HFF-Myc (cell line): ENCODE data around the gene OR10K1.

Source experiments
- DNase-seq: peaks from one replicate; pipeline ENCODE4 v3.0.0-alpha.2; 2011; ENCODE audit warnings: low read depth; ENCODE audit errors: extremely low read depth
- H3K4me3 ChIP-seq: replicated peaks from 2 replicates; pipeline ENCODE4 v1.5.1; 2011; ENCODE audit warnings: low read depth, mild to moderate bottlenecking, control low read depth, low read length
- CTCF ChIP-seq: IDR thresholded peaks from 2 replicates; pipeline ENCODE4 v1.5.1; 2012; ENCODE audit warnings: mild to moderate bottlenecking, low read depth, low read length, control low read depth; ENCODE audit errors: missing control alignments

Gene OR10K1

GRCh38 chr1:158491316-158491715 lies 29.7 kb downstream of the OR10K1 start:
- TF ChIP-seq CTCF = no peak
- no peak overlapping the region for H3K4me3 ChIP-seq
- no peak for DNase-seq

GRCh38 chr1:158493054-158493453 lies 31.4 kb downstream of the OR10K1 start:
- TF ChIP-seq CTCF = no peak
- no peak overlapping the region for H3K4me3 ChIP-seq
- no peak for DNase-seq

GRCh38 chr1:158494796-158495195 lies 33.2 kb downstream of the OR10K1 start:
- TF ChIP-seq CTCF = no peak
- H3K4me3 ChIP-seq = no peak overlapping the region
- DNase-seq = no peak

GRCh38 chr1:158496374-158496773 lies 34.7 kb downstream of the OR10K1 start:
- no peak for TF ChIP-seq CTCF
- no peak overlapping the region for H3K4me3 ChIP-seq
- DNase-seq = no peak

- TF ChIP-seq CTCF = peak; percentile 20
- no peak overlapping the region for H3K4me3 ChIP-seq
- no peak for DNase-seq
Observed at GRCh38 chr1:158506369-158506987, 44.8 kb downstream of the OR10K1 start.

GRCh38 chr1:158507511-158507910 lies 45.9 kb downstream of the OR10K1 start:
- no peak for TF ChIP-seq CTCF

More at GRCh38 chr1:158507511-158507910, 45.9 kb downstream of the OR10K1 start:
- no peak overlapping the region for H3K4me3 ChIP-seq
- no peak for DNase-seq
